ENCODE data around the gene FSTL3. TPM values are rescaled to one million over a fixed set of nuclear protein-coding genes. Genes with fewer than 3 reads are reported as not detected.

FSTL3 gene
- total and polyA plus RNA-seq, 2 of the 13 experiments (the other 11 are each of a cell fraction or from before 2014, with no cell fraction given) = 13.5 to 15.6 TPM

- TF ChIP-seq DPF2 (CRISPR knock-in tag; IDR thresholded peaks at IDR 0.05; ENCODE audit: borderline replicate concordance, low read depth) (no peak), RFX1 (IDR thresholded peaks at IDR 0.05) (no peak), ZNF776 (CRISPR knock-in tag; IDR thresholded peaks at IDR 0.05) (0 out of 2 replicates have a peak, but pooled peaks have one; percentile 50), PRPF4 (IDR thresholded peaks at IDR 0.05; ENCODE audit: low read depth, low read length, poor library complexity, severe bottlenecking) (no peak), ZBTB46 (CRISPR knock-in tag; IDR thresholded peaks at IDR 0.05; ENCODE audit: borderline replicate concordance) (no peak), ATM (IDR thresholded peaks at IDR 0.05; ENCODE audit: borderline replicate concordance) (no peak), ZNF34 (CRISPR knock-in tag; IDR thresholded peaks at IDR 0.05; ENCODE audit: borderline replicate concordance) (no peak), EZH2 (conservative IDR thresholded peaks at IDR 0.05; ENCODE audit: low read depth, low read length) (no peak), ZNF7 (CRISPR knock-in tag; IDR thresholded peaks at IDR 0.05) (no peak), NCOA2 (CRISPR knock-in tag; IDR thresholded peaks at IDR 0.05) (no peak; the same call in 1 of the 2 replicates), EEA1 (CRISPR knock-in tag; IDR thresholded peaks at IDR 0.05; ENCODE audit: borderline replicate concordance) (no peak), ZNF274 (CRISPR knock-in tag; IDR thresholded peaks at IDR 0.05) (no peak), MIER2 (CRISPR knock-in tag; IDR thresholded peaks at IDR 0.05) (no peak), NPAS2 (CRISPR knock-in tag; IDR thresholded peaks at IDR 0.05; ENCODE audit: borderline replicate concordance) (no peak), FOXA1 (IDR thresholded peaks at IDR 0.05) (no peak), FOXA1 (CRISPR knock-in tag; IDR thresholded peaks at IDR 0.05) (0 out of 2 replicates have a peak, but pooled peaks have one; percentile 2), BRD4 (CRISPR knock-in tag; IDR thresholded peaks at IDR 0.05) (no peak; the same call in 1 of the 2 replicates), CHD2 (IDR thresholded peaks at IDR 0.05; ENCODE audit: low read depth, low read length) (no peak), SMAD3 (CRISPR knock-in tag; IDR thresholded peaks at IDR 0.05) (no peak), ZNF749 (CRISPR knock-in tag; IDR thresholded peaks at IDR 0.05; ENCODE audit: borderline replicate concordance) (0 out of 2 replicates have a peak, but pooled peaks have one; percentile 51), FOXO4 (CRISPR knock-in tag; conservative IDR thresholded peaks at IDR 0.05) (no peak), ELF3 (CRISPR knock-in tag; IDR thresholded peaks at IDR 0.05) (no peak), BCLAF1 (IDR thresholded peaks at IDR 0.05) (no peak), PHF8 (CRISPR knock-in tag; IDR thresholded peaks at IDR 0.05) (peak; percentile 47; the same call in 1 of the 2 replicates), ZNF207 (IDR thresholded peaks at IDR 0.05; ENCODE audit: borderline replicate concordance) (no peak), CEBPG (CRISPR knock-in tag; IDR thresholded peaks at IDR 0.05) (no peak)
Observed at GRCh38 chr19:662962-663681, 13.1 kb upstream of the FSTL3 start, which contains the start of gene RNF126 (continued).

Data from HepG2 (cell line).